ENCODE measurements around the gene C2CD4A.

The C2CD4A gene

DNA sequence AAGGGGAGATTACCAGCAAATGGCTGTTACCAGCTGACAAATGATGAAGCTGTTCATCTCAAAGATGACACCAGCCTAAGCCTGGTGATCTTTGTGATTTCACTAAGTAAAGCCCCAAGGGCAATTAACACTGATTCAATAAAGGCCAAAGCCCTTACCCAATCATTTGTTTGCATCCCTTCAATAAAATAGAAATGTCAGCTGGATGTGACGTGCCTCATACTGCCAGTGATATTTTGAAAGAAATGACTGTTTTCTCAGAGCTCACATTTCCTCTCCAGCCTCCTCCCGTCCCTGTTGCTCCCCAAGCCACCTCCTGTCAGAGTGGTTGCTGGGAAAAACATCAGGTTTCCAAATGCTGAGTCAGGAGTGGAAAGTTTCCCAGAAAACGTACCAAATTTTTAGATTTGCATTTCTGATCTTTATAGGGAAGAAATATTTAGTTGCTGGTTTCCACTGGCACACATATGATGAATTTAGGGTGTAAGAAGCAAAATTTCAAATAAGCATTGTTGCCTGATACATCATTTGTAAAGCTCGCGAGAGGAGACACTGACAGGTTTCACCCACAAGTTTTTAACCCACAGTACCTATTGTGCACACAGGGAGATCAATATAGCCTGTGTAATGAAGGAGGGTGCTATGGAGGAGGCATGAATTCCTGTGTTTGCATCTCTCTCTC is 21.0 kb downstream of the C2CD4A start:
- DNase-seq, result no peak
- Histone ChIP-seq H3K9me3 (no peaks in the 10 kb centered on the region), H3K36me3 (no peaks in the 10 kb centered on the region), H3K27ac (no peak overlapping the region), H3K4me1 (peaks cover 0 to 11% (median 0%) of the 10 kb centered on the region in 4 donors), H3K4me3 (no peak overlapping the region), H3K27me3 (no peaks in the 10 kb centered on the region)
- TF ChIP-seq CTCF (IDR thresholded peaks at IDR 0.05), result no peak
- intact Hi-C loops (cut with DNase I; ENCODE audit: low total_unique reads), result no loop called here

- Histone ChIP-seq H3K4me3 (no peak overlapping the region), H3K9me3 (no peaks in the 10 kb centered on the region), H3K36me3 (no peaks in the 10 kb centered on the region), H3K27me3 (no peaks in the 10 kb centered on the region), H3K4me1 (peaks cover 0 to 11% (median 0%) of the 10 kb centered on the region in 4 donors), H3K27ac (no peak overlapping the region)
- intact Hi-C loops (cut with DNase I; ENCODE audit: low total_unique reads), result no loop called here
- no peak for DNase-seq
- no peak for TF ChIP-seq CTCF (IDR thresholded peaks at IDR 0.05)
Measured at GRCh38 chr15:62088353-62088693, 21.5 kb downstream of the C2CD4A start.

- intact Hi-C loops (cut with DNase I; ENCODE audit: low total_unique reads), result no loop called here
- Histone ChIP-seq H3K36me3 (no peaks in the 10 kb centered on the region), H3K4me3 (no peak overlapping the region), H3K27me3 (no peaks in the 10 kb centered on the region), H3K4me1 (peaks cover 0 to 11% (median 0%) of the 10 kb centered on the region in 4 donors), H3K9me3 (no peaks in the 10 kb centered on the region), H3K27ac (no peak overlapping the region)
- no peak for DNase-seq
- TF ChIP-seq CTCF (IDR thresholded peaks at IDR 0.05), result no peak
Measured at GRCh38 chr15:62089616-62090015, 22.8 kb downstream of the C2CD4A start.

DNA sequence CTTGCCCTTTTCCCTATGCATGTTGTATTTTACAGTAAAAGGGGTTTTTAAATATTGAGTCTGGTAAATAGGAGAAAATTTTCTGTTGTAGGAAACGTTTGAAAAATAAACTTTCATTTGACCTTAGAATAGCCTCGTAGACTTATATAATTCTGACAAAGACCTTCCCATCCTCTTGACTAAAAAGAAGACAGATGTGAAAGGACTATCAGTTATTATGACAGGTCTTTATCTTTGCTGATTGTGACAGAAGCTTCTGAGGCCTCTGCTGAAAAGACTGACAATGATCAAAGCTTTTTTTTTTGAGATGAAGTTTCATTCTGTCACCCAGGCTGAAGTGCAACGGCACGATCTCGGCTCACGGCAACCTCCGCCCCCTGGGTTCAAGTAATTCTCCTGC is 24.2 kb downstream of the C2CD4A start:
- H3K36me3 ChIP-seq, result no peaks in the 10 kb centered on the region
- no peak overlapping the region for H3K27ac ChIP-seq
- peaks cover 0 to 11% (median 0%) of the 10 kb centered on the region in 4 donors for H3K4me1 ChIP-seq
- DNase-seq, result no peak
- no peaks in the 10 kb centered on the region for H3K27me3 ChIP-seq
- H3K9me3 ChIP-seq, result no peaks in the 10 kb centered on the region
- no peak overlapping the region for H3K4me3 ChIP-seq
- intact Hi-C loops (cut with DNase I; ENCODE audit: low total_unique reads), result no loop called here
- TF ChIP-seq CTCF (IDR thresholded peaks at IDR 0.05), result no peak

GRCh38 chr15:62093809-62094208 is 27.0 kb downstream of the C2CD4A start:
- Histone ChIP-seq H3K36me3 (no peaks in the 10 kb centered on the region), H3K27me3 (no peaks in the 10 kb centered on the region), H3K4me1 (peaks cover 0 to 3% (median 0%) of the 10 kb centered on the region in 4 donors), H3K9me3 (no peaks in the 10 kb centered on the region), H3K27ac (no peak overlapping the region), H3K4me3 (no peak overlapping the region)
- no peak for DNase-seq
- no peak for TF ChIP-seq CTCF (IDR thresholded peaks at IDR 0.05)
- intact Hi-C loops (cut with DNase I; ENCODE audit: low total_unique reads), result no loop called here

DNA sequence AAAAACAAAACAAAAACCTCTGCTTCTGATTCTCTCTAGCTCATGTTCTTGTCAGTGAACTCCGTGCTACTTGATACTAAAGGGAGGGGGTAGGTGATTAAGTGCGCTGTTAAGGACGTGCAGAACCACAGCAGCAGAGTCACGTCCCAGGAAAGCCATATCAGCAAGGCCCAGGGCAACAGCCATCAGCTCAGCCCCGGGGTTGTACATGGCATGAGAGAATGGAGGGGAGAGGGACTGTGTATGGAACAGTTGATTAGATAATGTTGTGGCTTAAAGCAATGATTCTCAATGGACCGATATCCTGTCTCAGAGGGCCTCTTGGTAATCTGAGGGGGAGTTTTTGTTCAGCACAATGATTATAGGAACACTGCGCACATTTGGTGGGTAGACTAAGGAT is 27.6 kb downstream of the C2CD4A start:
- intact Hi-C loops (cut with DNase I; ENCODE audit: low total_unique reads), result no loop called here
- TF ChIP-seq CTCF (IDR thresholded peaks at IDR 0.05), result no peak
- Histone ChIP-seq H3K27ac (no peak overlapping the region), H3K4me3 (no peak overlapping the region), H3K9me3 (no peaks in the 10 kb centered on the region), H3K36me3 (no peaks in the 10 kb centered on the region), H3K27me3 (no peaks in the 10 kb centered on the region), H3K4me1 (peaks cover 0 to 4% (median under 1%) of the 10 kb centered on the region in 4 donors)
- DNase-seq, result no peak
